ENCODE data around the gene PARN.

- TF ChIP-seq CTCF (IDR thresholded peaks at IDR 0.05): no peak
- TF ChIP-seq POLR2A (IDR thresholded peaks at IDR 0.05): no peak
These were observed 80.3 kb downstream of the PARN start for GRCh38 chr16:14549789-14550153.

Data from right lobe of liver (tissue), 4 donors.